GM19455 (cell line): ENCODE measurements around the gene ORC2.
A peak's percentile ranks its signal among the peaks of the same experiment; 100 is the strongest.
"Not testable (repeated sequence)": the region's sequence is repeated elsewhere in the genome, so short reads cannot be mapped to it uniquely, and the experiment has no call there.

Source experiments
- ATAC-seq: cut with Tn5 transposase; IDR thresholded peaks from one replicate; pipeline ENCODE4 v1.9.1; 2021; ENCODE audit not compliant: unreplicated experiment

The ORC2 gene

GRCh38 chr2:200963124-200963917, at the start of gene ORC2:
Gene ORC2, minus strand, starts transcription at chr2:200963660. Its CDS starts 5,537 bp downstream, at chr2:200958123.
- ATAC-seq, result peak; percentile 95

- no peak for ATAC-seq
Observed at GRCh38 chr2:201008296-201008829, 44.9 kb upstream of the ORC2 start.

GRCh38 chr2:201007584-201007998, 44.1 kb upstream of the ORC2 start:
- no peak for ATAC-seq

- ATAC-seq, result no peak
Observed at GRCh38 chr2:201006704-201007103, 43.2 kb upstream of the ORC2 start.

DNA sequence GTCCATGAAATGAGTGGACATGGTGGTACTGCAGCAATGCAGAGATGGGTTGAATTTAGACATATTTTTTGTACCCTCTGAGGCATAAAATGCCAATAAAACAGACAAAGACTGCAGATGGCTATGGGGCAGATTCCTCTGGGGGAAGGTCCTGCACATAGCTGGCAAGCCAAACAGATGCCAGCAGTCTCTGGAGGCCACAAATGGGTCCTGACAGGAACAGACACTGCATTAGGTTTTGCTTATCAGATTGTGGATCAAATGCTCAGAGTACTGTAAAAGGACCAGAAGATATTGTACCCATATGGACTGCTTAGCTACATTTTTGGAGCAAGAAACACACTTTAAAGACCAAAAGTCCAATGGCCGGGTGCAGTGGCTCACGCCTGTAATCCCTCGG, 40.9 kb upstream of the ORC2 start:
- no peak for ATAC-seq

DNA sequence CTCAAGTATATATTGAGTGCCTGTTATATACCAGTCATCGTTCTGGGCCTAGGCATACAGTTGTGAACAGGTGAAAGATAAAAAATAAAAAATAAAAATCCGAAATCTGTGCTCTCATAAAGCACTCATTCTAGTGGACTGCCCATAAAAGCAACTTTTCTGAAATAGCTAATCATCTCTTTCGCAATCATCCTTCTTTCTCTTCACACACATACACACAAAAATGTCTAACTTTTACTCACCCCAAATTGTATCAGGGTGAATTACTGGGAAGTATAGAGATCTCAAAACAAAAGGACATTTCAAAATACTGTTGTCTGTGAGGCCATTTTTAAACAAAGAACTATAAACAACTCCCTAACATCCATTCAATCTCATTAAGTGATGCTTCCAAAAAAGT, 29.6 kb upstream of the ORC2 start:
- ATAC-seq, result no peak

DNA sequence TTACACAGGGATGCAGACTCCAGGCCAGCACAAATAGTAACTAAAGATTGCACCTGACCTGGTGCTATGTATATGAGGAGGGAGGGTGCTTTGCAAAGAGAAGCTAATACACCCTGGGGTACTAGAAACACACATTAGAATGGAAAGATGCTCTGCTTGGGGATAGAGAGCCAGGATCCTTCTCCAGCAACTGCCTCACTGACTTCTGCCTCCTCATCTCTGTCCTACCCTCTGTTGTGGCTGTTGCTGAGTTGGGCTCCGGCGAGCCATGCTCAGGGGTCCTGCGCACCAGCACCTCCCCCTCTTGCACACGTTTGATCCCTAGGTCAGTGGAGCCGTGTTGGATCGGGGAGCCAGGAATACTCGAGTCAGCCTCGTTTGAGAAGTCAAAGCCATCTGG, 23.7 kb upstream of the ORC2 start:
- no peak for ATAC-seq

DNA sequence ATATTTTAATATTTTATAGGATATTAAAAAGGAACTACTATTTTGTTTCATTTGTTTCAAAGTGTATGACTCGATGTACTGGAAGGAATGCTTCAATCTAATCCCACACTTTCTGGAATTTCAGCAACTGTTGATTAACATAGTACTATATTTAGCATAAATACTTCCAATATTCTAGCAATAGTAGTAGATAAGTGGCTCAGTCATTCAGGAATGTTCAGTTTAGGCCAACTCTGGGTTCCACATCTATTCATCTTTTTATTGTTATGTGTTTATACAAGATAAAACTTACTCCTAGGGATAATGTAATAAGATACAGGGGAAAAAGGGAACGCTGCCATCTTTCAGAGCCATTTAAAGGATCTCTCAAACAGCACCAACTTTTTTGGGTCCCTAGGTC, 22.3 kb upstream of the ORC2 start:
- ATAC-seq, result no peak

GRCh38 chr2:200976710-200977109, 13.2 kb upstream of the ORC2 start:
- no peak for ATAC-seq

- no peak for ATAC-seq
Observed at GRCh38 chr2:200975672-200976071, 12.2 kb upstream of the ORC2 start.

DNA sequence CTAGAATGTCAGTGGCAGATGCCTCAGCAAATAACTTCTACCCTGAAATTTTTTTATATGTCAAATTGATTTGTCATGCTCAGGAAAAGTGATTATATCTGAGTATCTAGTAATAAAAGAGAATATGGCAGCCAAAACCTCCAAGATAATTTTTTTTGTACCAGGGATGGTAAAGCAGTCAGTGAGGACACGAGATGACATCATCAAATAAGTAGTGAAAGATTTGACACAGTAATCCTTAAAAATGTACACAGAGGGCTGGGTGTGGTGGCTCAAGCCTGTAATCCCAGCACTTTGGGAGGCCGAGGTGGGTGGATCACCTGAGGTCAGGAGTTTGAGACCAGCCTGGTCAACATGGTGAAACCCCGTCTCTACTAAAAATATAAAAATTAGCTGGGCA, 6.6 kb upstream of the ORC2 start:
- not testable (repeated sequence) for ATAC-seq

GRCh38 chr2:200968735-200969134, 5.3 kb upstream of the ORC2 start:
- no peak for ATAC-seq

DNA sequence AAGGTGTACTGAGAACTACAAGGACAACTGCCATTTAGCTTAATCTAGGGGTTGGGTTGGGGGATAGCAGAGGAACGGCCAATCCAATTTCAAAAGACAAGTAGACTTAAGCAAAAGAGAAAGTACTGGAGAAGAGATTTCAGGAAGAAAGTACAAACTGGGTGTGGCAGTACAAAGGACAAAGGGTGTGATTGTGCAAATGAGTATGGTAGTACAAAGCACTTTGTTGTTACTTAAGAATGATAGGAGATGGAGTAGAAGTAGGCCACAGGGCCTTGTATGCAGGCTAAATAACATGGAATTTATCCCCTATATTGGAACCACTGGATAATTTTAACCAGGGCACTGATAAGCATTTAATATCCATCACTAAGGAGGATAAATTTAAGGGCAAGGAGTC, 4.7 kb upstream of the ORC2 start:
- no peak for ATAC-seq

GRCh38 chr2:200966770-200967169, 3.3 kb upstream of the ORC2 start:
- no peak for ATAC-seq

- no peak for ATAC-seq
Observed at GRCh38 chr2:200964498-200964897, 1.0 kb upstream of the ORC2 start.

DNA sequence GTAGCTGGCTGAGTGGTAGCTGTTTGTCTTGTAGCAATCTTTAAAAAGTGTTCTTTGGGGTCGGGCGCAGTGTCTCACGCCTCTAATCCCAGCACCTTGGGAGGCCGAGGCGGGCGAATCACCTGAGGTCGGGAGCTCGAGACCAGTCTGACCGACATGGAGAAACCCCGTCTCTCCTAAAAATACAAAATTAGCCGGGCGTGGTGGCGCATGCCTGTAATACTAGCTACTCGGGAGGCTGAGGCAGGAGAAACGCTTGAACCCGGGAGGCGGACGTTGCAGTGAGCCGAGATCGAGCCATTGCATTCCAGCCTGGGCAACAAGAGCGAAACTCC, 425 bp upstream of the ORC2 start:
- peak; percentile 7 for ATAC-seq

- peak; percentile 5 for ATAC-seq
Observed at GRCh38 chr2:200962811-200963123, 693 bp downstream of the ORC2 start.

DNA sequence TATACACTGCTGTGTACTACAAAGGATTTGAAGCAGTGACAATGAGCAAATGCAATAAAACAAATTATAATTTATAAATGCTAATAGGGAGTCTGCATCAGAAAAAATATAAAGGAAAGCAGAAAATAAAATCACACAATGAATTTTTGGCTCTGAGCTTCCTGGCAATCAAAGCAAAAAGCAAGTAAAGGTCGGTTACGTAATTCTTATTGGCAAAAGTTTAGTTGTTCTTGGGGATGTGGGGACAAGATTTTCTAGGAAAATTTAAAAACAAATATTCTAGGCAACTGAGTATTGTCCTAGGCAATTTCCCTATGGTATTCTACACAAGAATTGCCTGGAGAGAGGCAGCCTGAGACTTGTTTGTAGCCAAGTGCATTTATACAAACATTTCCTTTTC, 1.8 kb downstream of the ORC2 start:
- ATAC-seq, result no peak

GRCh38 chr2:200950378-200950777, 13.1 kb downstream of the ORC2 start:
- ATAC-seq, result no peak

GRCh38 chr2:200945395-200945729, 18.1 kb downstream of the ORC2 start:
- ATAC-seq, result no peak

DNA sequence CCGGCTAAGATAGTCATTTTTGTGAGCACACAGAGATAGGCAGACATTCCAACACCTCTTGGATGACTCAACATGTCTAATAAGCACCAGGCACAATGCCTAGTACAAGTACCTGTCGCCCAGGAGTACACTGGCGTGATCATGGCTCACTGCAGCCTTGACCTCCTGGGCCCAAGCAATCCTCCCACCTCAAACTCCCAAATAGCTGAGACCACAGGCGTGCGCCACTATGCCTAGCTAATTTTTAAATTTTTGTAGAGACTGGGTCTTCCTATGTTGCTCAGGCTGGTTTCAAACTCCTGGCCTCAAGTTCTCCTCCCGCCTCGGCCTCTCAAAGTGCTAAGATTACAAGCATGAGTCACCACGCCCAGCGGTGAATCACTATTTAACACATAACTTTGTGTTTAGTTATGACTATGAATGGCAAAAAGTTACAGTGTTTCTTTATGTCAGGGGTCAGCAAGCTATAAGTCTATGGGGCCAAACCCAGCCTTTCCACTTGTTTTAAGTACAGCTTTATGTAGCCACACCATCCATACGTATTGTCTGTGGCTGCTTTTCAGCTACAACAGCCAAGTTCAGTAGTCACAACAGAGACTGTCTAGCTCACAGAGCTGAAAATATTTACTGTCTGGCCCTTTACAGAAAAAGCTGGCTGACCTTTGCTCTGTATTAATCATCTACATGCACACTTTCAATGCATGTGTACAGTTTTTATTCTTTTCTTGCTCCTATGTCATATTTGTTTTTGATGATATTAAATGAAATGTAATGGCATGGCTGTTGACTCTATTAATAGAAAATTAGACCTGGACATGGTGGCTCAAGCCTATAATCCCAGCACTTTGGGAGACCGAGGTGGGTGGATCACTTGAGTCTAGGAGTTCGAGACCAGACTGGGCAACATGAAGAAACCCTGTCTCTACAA, 18.7 kb downstream of the ORC2 start:
- no peak for ATAC-seq

DNA sequence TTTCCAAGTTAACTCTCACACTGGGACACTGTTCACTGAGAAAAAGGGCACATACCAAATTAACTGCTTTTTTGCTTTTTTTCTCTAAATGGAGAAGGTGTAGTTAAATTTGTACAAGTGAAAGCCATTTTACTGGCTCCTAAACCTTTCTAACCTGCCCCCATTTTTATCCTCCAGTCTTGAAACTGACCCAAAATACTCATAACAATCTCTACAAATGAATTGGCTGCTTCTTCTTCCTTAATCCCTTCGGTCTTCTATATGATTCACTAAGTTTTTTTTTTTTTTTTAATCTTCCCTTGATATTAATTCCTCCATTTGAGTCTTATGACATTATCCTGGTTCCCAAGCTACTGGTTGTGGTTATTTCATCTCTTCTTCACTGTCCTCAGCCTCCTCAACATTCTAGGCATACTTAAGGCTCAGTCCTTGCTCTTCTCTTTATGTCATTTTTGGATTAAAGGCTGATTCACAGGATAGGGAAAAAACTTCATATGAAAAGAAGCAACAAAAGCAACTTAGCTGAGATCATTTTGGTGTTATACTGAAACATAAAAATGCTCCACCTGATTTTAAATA, 19.8 kb downstream of the ORC2 start:
- no peak for ATAC-seq
